HG03045 (cell line): ENCODE results near the gene RBPJ.
"Not testable (repeated sequence)": the region's sequence is repeated elsewhere in the genome, so short reads cannot be mapped to it uniquely, and the experiment has no call there.

Experiments
- ATAC-seq: cut with Tn5 transposase; IDR thresholded peaks from one replicate; pipeline ENCODE4 v1.9.1; 2021; ENCODE audit warnings: mild to moderate bottlenecking, moderate library complexity; ENCODE audit not compliant: unreplicated experiment

The RBPJ gene

DNA sequence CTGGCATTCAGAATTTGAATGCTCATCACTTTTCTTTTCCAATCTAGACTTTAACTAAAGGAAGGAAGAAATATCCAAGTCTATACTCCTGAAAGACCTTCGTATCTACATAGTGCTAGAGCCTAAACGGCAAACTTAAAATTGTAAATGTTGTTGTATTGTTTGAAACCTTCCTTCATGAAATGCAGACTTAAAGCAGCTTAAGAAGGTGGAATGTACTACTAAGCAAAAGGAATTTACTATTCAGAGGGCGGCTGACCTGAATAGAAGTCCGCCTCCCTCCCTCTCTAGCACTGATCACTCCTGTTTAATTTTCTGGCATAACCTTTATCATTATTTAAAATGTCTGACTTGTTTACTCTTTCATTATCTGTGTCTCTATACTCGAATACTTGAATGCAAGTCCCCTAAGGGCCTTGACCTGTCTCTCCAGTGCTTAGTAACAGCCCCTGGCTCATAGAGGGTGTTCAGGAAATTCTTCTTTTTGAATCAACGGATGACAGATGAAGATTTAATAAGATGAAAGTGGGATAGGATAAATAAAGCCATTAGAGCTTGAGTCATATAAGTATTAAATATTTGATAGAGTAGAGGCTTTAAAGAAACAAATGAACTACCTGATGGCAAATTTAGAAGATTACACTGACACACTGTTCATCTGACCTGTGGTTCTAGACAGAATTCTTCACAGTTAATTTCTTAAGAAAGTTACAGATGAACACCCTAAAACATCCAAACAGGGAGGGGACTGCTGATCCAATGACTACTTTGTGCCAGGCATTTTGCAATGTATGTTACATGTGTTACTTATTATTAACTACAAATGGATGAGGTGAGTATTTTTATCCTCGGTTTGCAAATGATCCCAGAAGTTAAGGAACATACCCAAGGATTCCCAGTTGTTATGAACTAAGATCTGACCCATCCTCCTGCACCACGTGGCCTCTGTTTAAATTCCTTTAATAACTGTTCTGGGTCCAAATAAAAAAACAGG lies 20.2 kb upstream of the RBPJ start:
- no peak for ATAC-seq

DNA sequence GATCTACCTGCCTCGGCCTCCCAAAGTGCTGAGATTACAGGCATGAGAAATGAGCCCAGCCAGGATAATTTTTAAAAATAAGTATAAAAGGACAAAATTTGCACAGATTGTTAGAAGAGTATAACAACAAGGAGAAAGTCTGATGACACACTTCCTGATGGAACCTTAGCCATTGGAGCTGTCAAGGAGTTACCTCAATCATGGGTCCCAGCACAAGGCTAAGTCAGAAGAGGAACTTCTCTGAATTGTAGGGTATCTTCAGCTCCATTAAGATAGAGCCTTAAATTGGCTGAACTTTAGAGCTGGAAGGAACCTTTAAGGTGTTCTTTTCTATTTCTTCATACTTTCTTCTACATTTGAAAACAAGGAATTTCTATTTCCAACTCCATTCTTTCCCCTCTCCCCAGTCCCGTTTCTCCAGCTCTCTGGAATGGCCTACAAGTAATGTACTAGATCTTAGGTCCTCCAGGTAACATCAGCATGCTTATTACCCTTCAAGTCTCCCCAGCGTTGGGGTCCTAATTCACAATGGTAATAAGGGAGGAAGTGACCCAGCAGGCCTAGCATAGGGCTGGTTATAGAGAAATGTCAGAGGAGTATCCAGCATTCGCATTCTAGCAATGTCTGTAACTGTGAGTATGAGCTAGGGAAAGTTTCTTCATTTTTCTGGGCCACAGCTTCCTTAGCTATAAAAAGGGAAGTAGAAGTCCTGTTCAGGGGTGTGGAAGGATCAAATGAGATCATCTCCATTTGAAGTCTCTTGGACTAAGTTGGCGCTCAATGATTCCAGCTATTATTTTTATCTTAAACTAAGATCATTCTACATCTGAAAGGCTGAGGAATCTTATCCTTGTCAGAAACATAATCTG lies 18.5 kb upstream of the RBPJ start:
- ATAC-seq = no peak

DNA sequence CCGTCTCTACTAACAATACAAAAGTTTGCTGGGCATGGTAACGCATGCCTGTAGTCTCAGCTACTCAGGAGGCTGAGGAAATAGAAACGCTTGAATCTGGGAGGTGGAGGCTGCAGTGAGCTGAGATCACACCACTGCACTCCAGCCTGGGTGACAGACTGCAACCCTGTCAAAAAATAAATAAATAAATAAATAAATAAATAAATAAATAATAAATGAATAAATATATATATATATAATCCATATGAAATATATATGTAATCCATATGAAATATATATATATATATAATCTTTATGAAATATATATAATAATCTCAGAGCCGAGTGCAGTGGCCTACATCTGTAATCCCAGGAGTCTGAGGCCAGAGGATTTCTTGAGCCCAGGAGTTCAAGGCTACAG lies 17.8 kb upstream of the RBPJ start:
- ATAC-seq = no peak

DNA sequence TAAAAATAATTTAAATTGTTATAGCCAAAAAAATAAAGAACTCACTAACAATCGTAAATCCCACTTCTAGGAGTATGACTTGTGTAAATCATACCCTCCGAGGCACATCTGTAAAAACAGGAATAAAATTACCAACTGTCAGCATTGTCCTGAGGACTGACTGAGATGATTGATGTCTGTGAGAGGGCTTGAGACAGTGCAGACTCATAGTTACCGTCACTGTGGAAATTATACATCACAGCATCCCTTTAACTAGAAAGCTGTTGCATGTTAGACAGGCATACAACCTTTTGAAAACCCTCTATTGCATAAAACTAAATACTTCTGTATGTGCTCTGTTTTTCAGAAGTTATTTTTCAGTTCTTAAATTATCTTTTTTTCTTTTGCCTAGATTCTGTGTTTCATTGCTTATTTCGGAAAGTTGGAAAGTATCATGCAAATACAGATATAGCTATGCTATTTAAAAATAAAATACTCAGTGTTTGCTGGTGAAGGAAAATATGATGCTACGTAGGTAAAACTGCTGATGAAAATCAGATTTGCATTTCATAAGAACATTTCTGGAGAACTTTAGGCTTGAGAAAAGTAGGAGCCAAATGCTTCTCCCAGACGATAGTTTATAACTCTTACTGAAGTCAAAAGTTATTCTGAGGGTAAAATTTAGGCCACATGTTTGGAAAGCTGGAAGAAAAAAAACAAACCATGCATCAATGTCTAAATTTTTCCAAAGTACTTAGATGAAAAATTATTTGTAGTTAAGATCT lies 13.6 kb upstream of the RBPJ start:
- ATAC-seq = no peak

DNA sequence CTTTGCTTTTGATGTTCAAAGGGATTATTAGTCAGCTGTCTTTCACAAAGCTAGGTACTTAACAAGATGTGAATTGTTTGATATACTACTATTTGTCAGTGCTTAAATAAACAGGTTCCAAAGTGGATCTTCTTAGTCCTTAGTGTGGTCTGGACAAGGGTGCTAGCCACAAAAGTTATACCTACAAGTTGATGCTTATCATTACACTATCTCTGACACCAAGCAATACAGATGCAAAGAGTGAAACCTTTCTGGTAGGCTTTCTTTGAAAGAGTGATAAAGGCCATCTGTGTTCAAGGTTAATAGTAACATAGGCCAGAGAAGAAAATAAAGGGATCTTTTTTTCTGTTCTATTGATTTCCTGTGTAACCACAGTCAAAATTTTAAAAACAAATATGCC lies 12.2 kb upstream of the RBPJ start:
- ATAC-seq = no peak

DNA sequence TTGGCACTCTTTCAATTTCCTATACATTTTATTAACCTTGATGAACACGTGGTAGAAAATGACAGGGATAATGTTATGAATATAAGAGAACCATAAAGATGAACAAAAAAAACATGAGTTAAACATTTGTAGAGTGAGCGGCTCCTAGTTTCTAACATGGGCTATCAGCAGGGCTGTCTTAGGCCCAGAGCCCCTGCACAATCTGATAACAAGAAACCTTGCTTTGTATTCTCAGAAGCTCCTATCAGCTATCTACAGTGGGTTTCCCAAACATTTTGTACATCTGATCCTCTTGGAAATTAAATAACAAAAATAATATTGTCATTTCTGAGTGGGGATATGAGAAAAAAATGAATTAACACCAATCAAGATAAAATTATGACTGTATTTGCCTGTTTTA lies 10.6 kb upstream of the RBPJ start:
- no peak for ATAC-seq

DNA sequence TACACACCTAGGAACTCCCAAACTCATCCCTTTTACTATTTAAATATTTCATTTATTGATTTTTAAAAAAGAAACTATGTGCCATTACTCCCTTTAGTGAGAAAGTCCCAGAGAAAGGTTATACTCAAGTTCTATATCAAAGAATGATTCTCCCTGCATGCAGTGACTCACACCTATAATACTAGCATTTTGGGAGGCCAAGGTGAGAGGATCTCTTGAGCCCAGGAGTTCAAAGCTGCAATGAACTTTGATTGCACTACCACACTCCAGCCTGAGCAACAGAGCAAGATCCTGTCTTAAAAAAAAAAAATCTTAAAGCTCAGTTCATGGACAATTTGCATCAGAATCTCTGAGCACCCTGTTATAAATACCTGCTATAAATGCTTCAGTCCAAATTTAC lies 9.2 kb upstream of the RBPJ start:
- ATAC-seq = no peak

DNA sequence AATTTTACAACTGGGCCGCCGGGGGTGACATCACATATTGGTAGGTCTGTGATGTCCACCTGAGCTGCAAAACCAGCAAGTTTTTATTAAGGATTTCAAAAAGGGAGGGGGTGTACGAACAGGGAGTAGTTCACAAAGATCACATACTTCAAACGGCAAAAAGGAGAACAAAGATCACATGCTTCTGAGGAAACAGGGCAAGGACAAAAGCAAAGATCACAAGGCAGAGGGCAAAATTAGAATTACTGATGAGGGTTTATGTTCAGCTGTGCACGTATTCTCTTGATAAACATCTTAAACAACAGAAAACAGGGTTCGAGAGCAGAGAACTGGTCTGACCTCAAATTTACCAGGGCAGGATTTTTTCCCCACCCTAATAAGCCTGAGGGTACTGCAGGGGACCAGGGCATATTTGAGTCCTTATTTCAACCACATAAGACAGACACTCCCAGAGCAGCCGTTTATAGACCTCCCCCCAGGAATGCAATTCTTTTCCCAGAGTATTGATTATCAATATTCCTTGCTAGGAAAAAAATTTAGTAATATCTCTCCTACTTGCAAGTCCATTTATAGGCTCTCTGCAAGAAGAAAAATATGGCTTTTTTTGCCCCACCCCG lies 5.4 kb upstream of the RBPJ start:
- not testable (repeated sequence) for ATAC-seq

DNA sequence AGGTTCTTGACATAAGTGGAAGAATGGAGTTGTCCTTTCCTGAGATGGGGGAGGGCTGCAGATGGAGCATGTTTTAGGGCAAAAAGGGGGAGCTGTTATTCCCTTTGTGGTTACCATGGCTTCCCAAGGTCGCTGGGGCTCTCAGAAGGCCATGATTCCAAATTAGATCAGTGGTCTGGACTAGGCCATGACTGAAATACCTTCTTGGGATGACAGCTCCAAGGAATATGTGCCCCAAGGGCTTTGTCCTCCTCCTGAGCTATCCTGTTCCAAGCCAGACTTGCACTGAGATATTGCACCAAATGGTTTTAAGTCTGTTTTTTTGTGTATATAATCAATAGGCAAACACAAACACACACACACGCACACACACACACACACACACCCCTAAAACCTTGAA lies 3.0 kb upstream of the RBPJ start:
- ATAC-seq = no peak

DNA sequence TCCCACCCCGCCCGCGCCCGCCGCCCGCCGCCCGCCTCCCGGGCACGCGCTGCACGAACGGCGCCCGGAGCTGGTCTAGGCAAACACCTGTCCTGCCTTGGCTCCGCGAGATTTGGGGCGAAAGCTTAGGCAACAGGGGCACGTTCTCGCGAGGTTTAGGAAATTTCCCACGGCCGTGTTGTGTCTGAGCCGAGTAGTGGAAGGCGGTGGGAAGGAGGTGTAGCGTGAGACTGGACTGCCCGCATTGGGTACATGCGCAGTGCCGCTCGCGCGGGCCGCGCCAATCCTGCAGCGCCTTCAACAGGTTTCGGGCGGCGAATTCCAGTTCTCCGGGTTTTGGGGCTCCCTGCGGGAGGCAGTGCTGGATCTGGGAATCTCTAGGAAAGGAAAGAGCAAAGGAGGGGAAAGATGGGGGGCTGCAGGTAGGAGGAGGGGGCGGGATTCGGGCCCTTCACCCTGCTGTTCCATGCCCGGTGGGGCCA lies 1.3 kb upstream of the RBPJ start:
- ATAC-seq = peak; percentile 73

DNA sequence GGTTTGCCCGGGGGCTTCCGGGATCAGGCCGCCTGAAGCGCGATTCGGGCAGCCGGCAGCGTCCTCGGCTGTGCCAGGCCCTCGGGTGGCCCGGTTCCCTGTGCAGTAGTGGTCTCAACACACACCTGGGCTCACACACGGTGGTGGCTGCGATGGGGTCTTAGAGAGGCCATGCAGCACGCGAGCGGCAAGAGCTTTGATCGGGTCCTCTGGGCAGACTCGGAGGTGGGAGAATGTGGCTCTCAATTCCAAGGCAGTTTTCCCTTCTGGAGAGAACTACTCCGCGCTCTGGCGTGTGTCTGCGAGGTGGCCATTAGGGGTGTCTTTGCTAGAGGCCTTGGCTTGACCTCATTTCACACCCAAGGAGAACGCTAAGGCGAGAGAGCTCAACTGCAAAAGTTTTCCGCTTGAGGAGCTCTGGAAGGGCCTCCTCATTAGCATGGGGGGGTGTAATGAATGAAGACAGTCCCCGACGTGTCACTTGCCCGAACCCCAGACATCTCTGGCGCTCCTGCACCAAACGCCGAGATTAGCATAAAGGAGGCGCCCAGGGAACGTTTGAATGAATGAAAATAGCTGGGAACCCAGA lies 771 bp upstream of the RBPJ start:
- ATAC-seq = peak; percentile 17

DNA sequence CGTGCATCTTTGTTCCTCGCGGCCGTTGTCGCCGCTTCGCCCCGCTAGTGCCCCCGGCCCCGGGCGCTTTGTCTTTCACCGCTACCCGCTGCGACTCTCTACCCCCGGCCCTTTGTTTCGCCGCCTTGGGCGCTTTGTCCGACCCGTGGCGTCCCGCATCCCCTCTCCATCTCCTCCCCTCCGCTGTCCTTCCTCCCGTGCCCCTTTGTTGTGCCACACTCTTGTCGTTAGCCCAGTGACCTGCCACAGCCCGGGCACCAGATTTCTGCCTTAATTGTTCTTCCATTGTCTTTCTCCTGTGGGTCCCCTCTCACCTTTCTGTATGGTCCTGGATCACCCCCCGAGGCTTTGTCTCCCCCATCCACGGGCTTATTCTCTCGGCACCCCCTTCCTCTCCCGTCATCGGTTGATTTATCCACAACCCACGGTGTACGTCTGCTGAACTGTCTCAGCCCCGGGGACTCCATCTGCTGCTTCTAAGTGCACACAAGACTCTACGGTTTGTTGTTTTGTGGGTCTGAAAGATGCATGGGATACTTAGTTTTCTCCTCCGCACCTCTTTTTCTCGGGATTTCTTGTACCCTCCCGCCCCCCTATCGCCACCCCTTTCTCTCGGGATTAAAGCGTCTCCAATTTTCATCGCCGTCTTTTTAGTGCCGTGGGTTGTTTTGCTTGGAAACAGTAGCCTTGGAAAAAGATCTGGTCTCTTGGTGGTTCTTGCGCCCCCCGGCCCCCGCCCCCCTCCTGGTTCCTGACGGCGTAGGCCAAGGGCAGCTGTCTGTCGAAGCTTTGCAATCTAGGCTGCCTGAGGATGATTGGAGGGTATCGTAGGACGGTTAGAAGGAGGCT lies 783 bp downstream of the RBPJ start:
- ATAC-seq = no peak

DNA sequence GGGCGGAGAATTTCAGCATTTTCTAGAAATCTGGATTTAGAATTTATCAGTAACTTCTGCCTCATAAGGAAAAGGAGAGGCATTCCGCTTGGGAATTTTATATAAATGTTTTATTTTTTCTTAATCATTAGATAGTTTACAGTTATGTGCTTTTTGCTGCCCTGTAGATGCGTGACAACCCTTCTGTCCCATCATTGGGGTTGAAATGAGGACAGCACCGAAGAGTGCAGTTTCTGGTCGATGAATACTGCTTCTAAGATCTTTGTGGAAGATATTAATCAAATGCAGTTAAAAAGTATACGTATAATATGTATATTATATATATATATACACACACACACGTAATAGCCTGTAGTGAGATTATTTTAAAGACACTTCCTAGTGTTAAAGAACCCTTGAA lies 1.5 kb downstream of the RBPJ start:
- no peak for ATAC-seq

DNA sequence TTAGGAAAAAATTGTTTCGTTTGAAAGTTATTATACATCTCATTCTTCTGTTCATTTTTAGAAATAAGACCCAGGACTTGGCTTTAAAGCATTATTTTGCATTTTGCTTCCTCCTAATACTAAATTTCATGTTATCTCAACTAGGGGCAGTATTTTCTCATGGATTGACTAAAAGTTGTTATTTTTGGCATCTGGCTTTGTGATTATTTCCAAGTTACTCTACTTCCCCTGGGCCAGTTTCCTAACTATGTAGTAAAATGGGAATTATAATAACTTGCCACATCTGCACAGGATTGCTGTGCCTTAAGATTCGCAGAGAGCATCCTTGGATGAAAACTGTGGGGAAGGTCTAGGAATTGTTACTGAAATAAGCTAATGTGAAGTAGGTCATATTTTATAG lies 3.0 kb downstream of the RBPJ start:
- no peak for ATAC-seq

DNA sequence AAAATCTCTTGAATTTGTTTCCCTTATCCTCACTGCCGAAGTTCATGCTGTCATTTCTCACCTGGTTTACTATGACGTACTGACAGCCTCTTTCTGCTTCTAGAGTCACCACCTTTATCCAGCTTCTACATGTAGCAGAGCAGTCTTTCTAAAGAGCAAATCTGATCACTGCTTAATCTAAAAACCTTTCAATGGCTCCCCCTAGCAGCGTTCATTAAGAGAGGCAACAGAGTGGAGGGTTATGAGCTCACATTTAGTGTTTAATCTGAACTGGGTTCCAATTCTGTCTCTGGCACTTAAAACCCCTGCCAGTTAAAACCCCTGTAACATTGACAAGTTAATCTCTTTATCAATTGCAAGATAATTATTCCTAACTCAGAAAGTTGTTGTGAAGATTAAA lies 4.4 kb downstream of the RBPJ start:
- ATAC-seq = no peak

DNA sequence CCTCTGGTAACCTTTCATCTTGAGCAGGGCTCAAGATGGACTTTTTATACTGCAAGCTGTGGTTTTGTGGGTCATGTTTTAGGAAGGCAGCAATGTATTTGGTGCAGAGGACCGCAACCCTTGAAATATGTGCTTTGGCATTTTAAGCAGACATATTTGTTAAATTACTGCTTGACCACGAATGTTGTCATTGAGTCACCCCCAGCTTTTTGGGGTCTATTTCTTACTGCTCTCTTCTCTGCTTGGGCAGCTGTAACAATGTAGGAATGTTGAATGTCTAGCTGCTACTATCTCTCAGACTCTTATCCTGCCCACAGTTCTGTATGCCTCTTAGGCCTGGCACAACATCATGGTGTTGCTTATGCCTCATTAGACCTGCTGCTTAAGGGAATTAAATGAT lies 6.0 kb downstream of the RBPJ start:
- no peak for ATAC-seq

DNA sequence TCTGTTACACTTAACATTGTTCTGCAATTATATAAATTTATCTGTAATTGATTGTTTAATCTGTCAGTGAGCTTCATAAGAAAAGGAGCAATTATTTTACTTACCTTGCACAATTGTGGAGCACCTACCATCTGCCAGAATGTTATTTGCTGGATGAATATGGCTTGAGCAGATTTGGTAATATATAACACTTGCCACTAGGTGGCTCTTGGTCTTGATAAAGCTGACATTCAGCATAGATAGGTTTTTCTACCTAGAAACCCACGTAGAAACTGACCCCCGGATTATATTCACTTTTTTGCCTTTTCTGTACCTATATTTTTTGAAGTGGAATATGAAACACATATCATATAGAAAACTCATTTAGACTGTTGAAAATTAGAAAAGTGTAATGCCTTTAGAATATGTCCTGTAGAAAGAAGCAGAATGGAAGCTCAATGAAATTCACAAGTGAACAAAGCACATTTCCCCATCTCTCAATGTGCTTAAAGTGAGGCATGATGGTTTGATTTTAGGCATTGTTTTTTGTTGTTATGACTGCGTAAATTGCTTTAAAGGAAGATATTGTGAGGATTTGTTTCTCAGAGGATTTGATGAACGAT lies 9.5 kb downstream of the RBPJ start:
- peak; percentile 71 for ATAC-seq

DNA sequence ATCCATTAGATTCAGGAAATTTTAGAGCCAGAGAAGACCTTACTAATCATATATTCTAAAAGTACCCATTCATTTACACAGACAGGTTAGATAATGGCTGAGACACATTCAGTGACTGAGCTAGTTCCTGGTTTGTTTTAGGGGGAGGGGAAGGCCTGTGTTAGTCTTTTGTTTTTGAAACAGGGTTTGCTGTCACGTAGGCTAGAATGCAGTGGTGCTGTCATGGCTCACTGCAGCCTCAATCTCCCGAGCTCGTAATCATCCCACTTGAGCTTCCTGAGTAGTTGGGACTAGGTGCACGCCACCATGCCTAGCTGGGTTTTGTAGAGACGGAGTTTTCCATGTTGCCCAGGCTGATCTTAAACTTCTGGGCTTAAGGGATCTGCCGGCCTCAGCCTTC lies 10.1 kb downstream of the RBPJ start:
- ATAC-seq = no peak
